ENCODE results near the gene DPY19L1.
"Not testable (repeated sequence)": the region's sequence is repeated elsewhere in the genome, so short reads cannot be mapped to it uniquely, and the experiment has no call there.

Gene DPY19L1

GRCh38 chr7:34912236-34912635, 125.0 kb downstream of the DPY19L1 start:
- no peak for DNase-seq

- not testable (repeated sequence) for DNase-seq
These were observed 130.9 kb downstream of the DPY19L1 start for GRCh38 chr7:34906266-34906850.

DNA sequence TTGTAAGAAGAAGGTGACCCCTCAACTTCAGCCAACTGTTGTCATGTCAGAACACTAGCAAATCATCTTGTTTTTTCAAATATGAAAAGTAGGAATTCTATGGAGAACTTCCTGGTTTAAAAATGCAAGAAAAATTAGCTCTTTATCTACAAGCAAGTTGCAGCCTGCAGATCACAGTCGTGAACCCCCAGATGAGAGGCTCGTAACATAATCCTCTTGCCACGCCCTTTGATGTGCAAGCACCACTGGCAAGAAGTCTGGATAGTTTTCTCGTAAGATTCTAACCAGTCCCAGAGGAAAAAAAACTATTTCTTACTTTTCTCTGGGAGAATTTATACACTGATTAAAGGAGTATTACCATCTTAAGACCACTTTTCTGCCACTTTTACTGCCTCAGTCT, 132.3 kb downstream of the DPY19L1 start:
- DNase-seq: no peak

DNA sequence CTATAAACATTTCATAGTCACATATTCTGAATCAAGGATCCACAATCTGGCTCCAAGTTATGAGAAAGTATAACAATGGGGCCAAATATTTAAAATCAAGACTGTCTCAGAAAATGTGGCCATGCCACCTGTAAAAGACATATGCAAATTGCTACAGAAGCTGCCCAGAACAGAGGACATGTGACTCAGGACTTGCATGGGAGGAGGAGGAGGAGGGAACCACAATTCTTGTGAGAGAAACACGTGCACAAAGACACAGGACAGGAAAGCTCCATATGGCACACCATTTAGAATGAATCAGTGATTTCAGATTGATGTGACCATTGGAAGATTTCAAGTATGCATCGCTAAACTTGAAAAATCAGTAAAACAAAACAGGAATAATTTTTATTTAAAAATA, 133.4 kb downstream of the DPY19L1 start:
- DNase-seq: not testable (repeated sequence)

DNA sequence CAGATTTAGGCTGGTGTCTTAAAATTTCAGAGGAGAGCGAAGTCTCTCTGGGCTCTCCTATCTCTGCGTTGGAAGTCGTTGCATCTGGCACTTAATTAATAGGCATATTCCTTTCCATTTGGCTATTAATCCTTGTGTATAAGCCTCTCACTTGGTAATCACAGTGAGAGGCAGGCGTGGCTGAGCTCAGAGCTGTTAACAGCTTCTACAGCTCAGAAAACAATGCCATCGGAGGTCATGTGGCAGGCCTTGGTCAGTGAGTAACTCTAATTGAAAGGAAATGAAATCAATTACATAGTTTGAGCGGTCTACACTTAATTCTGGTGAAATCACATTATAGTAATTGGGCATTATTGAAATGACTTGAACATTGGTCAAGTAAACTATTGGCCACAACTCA, 135.1 kb downstream of the DPY19L1 start:
- DNase-seq: no peak

- DNase-seq: no peak
These were observed 136.3 kb downstream of the DPY19L1 start for GRCh38 chr7:34900891-34901513.

GRCh38 chr7:34895202-34895601, 142.1 kb downstream of the DPY19L1 start:
- no peak for DNase-seq

DNA sequence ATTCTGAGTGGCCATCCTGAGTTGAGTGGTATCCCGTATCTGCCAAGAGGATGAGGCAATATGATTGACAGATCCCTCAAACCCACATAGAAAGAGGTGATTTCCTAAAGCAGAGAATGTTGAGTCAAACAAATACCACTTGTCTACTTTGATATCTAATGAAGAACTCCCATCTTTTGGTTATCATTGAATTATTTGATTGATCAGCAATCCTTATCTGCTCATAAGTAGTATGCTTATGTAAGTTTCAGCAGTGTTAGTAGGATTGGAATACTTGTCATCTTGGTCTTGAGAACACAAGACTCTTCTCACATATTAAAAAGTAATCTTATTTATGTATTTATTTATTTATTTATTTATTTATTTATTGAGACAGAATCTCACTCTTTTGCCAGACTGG, 147.3 kb downstream of the DPY19L1 start:
- DNase-seq: no peak

DNA sequence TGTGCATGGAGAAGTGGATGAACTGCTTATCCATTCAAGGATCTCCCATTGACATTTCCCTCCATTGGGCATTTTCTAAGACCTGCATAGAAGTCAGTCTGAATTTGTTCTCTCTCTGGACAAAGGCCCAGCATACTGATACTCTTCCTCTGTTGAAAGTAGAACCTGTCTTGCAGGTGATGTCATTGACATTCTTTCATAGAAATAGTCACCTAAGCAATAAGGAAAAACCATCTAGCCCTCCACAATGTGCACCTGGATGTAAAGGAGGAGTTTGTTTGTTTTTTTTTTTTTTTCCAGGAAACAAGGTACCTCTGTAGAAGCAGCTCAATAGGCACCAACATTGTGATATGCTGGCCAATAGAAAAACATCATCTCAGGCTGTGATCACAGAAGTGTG, 150.4 kb downstream of the DPY19L1 start:
- no peak for DNase-seq

- DNase-seq: not testable (repeated sequence)
These were observed 153.4 kb downstream of the DPY19L1 start for GRCh38 chr7:34883855-34884254.

DNA sequence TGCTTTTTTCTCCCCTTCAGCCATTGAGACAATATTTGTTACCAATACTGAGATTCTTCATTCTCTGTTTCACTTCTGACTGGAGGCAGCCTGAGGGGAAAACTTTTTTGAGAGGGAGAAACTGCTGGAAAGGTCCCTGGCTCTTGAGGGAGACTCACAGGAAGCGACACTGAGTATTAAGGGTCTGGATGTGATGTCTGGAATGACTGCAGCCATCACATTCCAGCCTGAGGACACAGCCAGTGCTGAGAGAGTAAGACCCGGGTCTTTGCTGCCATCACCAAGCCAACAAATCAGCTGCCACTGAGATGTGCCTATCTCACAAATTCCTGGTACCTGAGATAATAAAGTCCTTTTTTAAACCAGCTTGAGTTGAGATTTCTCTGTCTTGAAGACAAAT, 157.4 kb downstream of the DPY19L1 start:
- DNase-seq: no peak

- DNase-seq: not testable (repeated sequence)
These were observed 158.1 kb downstream of the DPY19L1 start for GRCh38 chr7:34878944-34879735.
